ENCODE results near the gene FIBIN.

FIBIN gene

DNA sequence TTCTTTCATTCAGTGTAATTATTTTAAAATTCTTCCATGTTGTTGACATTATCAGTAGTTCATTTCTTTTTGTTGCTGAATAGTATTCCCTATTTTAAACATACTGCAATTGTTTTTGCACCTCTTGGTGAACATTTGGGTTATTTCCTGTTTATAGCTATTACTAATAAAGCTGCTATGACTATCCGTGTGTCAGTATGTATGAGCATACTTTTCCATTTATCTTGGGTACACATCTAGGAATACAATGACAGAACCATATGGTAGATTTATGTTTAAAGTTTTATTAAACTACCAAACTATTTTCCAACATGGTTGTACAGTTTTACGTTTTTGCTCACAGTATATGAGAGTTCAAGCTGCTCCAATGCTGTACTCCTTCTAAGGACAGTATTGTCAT, 22.0 kb upstream of the FIBIN start:
- no peak overlapping the region for H3K4me3 ChIP-seq (ENCODE audit: low read depth in 1 of 2, low read length in 2 of 2)
- no peaks in the 10 kb centered on the region for H3K36me3 ChIP-seq (ENCODE audit: insufficient read depth, low read length)
- DNase-seq (no peak), ATAC-seq (ENCODE audit: insufficient read depth, low read depth) (no peak)
- H3K4me2 ChIP-seq (ENCODE audit: insufficient read depth, low read length): no peak overlapping the region
- TF ChIP-seq, protein P1, sequence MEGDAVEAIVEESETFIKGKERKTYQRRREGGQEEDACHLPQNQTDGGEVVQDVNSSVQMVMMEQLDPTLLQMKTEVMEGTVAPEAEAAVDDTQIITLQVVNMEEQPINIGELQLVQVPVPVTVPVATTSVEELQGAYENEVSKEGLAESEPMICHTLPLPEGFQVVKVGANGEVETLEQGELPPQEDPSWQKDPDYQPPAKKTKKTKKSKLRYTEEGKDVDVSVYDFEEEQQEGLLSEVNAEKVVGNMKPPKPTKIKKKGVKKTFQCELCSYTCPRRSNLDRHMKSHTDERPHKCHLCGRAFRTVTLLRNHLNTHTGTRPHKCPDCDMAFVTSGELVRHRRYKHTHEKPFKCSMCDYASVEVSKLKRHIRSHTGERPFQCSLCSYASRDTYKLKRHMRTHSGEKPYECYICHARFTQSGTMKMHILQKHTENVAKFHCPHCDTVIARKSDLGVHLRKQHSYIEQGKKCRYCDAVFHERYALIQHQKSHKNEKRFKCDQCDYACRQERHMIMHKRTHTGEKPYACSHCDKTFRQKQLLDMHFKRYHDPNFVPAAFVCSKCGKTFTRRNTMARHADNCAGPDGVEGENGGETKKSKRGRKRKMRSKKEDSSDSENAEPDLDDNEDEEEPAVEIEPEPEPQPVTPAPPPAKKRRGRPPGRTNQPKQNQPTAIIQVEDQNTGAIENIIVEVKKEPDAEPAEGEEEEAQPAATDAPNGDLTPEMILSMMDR (IDR thresholded peaks at IDR 0.05; ENCODE audit: borderline replicate concordance, extremely low read depth, low read length, poor library complexity, severe bottlenecking): no peak
- TF ChIP-seq EZH2 (IDR thresholded peaks at IDR 0.05; ENCODE audit: borderline replicate concordance, low read depth, low read length, severe bottlenecking): no peak
- H4K20me1 ChIP-seq (ENCODE audit: insufficient read depth, low read length): no peaks in the 10 kb centered on the region
- no peaks in the 10 kb centered on the region for H3K79me2 ChIP-seq (ENCODE audit: insufficient read depth, low read length)
- no peak overlapping the region for H3K27ac ChIP-seq (ENCODE audit: low read length)
- no peaks in the 10 kb centered on the region for H3K27me3 ChIP-seq (ENCODE audit: insufficient read depth, low read length, poor library complexity)
- H3K9ac ChIP-seq (ENCODE audit: low read depth, low read length): no peak overlapping the region
- H2AFZ ChIP-seq (ENCODE audit: low read depth, low read length): no peak overlapping the region
- no peaks in the 10 kb centered on the region for H3K9me3 ChIP-seq (ENCODE audit: insufficient read depth, low read length, severe bottlenecking)
- H3K4me1 ChIP-seq (ENCODE audit: insufficient read depth, low read length): no peaks in the 10 kb centered on the region

DNA sequence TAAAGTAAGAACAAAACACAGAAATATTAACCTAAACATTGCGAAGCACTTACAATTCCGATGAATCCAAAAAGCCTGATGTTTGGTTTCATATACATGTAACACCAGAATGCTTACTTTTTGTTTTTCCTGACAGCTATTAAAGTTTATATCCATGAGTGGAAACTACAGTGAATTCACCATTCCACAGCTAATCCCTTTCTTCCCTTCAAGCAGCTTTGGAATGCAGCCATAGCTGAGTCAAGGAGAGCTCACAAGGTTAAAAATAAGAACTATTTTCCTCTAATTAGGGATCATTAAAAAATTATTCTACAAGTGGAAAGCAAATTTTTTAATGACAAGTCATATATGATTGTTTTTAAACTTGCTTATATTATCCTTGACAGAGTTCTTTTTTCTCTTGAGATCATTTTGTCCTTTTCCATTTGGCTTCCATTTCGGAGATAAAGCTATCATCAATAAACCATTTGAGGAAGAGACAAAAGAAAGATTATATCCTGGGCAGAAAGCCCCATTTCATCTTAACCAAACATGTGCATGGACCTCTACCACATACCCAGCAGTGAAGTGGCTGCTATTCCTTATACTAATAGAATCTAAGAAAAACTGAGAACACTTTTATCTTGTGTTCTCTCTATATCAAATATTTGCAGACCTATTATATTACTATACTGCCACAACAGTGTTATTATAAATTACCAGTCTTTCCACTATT, 19.7 kb upstream of the FIBIN start:
- no peak for ATAC-seq (ENCODE audit: insufficient read depth, low read depth)
- Histone ChIP-seq H3K9ac (ENCODE audit: low read depth, low read length) (no peak overlapping the region), H3K79me2 (ENCODE audit: insufficient read depth, low read length) (no peaks in the 10 kb centered on the region), H3K27me3 (ENCODE audit: insufficient read depth, low read length, poor library complexity) (no peaks in the 10 kb centered on the region), H3K9me3 (ENCODE audit: insufficient read depth, low read length, severe bottlenecking) (no peaks in the 10 kb centered on the region), H3K36me3 (ENCODE audit: insufficient read depth, low read length) (no peaks in the 10 kb centered on the region), H3K4me2 (ENCODE audit: insufficient read depth, low read length) (no peak overlapping the region), H2AFZ (ENCODE audit: low read depth, low read length) (no peak overlapping the region), H3K27ac (ENCODE audit: low read length) (no peak overlapping the region), H3K4me1 (ENCODE audit: insufficient read depth, low read length) (no peaks in the 10 kb centered on the region), H4K20me1 (ENCODE audit: insufficient read depth, low read length) (no peaks in the 10 kb centered on the region), H3K4me3 (ENCODE audit: low read depth in 1 of 2, low read length in 2 of 2) (no peak overlapping the region)
- TF ChIP-seq, protein P1 (IDR thresholded peaks at IDR 0.05; ENCODE audit: borderline replicate concordance, extremely low read depth, low read length, poor library complexity, severe bottlenecking): no peak
- no peak for DNase-seq

DNA sequence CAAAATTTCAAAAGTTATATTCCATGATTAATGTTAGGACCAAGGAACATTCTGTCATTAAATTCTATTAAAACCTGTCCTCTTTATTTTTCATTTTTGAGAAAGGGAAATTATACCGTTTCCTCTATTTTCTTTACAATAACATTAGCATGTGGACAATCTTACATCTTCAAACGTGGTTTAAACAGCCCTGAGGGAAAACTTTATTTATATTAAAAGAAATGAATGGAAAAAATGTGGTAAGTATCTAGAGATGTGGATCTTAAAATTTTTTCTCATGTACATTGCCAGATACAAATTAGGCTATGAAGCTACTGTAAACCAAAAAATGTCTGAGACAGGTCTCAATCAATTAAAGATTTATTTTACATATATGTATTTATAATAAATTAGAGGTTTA, 18.9 kb upstream of the FIBIN start:
- no peak overlapping the region for H2AFZ ChIP-seq (ENCODE audit: low read depth, low read length)
- TF ChIP-seq, protein P1 (IDR thresholded peaks at IDR 0.05; ENCODE audit: borderline replicate concordance, extremely low read depth, low read length, poor library complexity, severe bottlenecking): no peak
- no peak for TF ChIP-seq EZH2 (IDR thresholded peaks at IDR 0.05; ENCODE audit: borderline replicate concordance, low read depth, low read length, severe bottlenecking)
- H3K27me3 ChIP-seq (ENCODE audit: insufficient read depth, low read length, poor library complexity): no peaks in the 10 kb centered on the region
- no peak overlapping the region for H3K9ac ChIP-seq (ENCODE audit: low read depth, low read length)
- no peak overlapping the region for H3K4me2 ChIP-seq (ENCODE audit: insufficient read depth, low read length)
- no peaks in the 10 kb centered on the region for H4K20me1 ChIP-seq (ENCODE audit: insufficient read depth, low read length)
- DNase-seq: no peak
- no peaks in the 10 kb centered on the region for H3K9me3 ChIP-seq (ENCODE audit: insufficient read depth, low read length, severe bottlenecking)
- H3K4me3 ChIP-seq (ENCODE audit: low read depth in 1 of 2, low read length in 2 of 2): no peak overlapping the region
- no peak overlapping the region for H3K27ac ChIP-seq (ENCODE audit: low read length)
- H3K4me1 ChIP-seq (ENCODE audit: insufficient read depth, low read length): no peaks in the 10 kb centered on the region
- H3K36me3 ChIP-seq (ENCODE audit: insufficient read depth, low read length): no peaks in the 10 kb centered on the region
- ATAC-seq (ENCODE audit: insufficient read depth, low read depth): no peak
- H3K79me2 ChIP-seq (ENCODE audit: insufficient read depth, low read length): no peaks in the 10 kb centered on the region
